Aorta (tissue), 5 donors: ENCODE measurements around the gene DPF3. TPM values are rescaled to one million over a fixed set of nuclear protein-coding genes. Genes with fewer than 3 reads are reported as not detected.

Experiments
- ATAC-seq: fragments of 200-7000 bp; cut with Tn5 transposase; one replicate; pipeline ENCODE4 v1.9.1; 2022; ENCODE audit warnings: moderate library complexity; ENCODE audit not compliant: low FRiP score
- DNase-seq, 2 donors: peaks; one replicate each; pipeline ENCODE4 v3.0.0-alpha.2; 2020
- H3K27ac ChIP-seq, 2 donors: one replicate each; pipeline ENCODE4 v1.5.1; 2013; ENCODE audit warnings: low read length in 2 of 2, mild to moderate bottlenecking in 2 of 2, moderate library complexity in 2 of 2, control low read depth in 1 of 2, inconsistent platforms in 1 of 2, low read depth in 1 of 2
- H3K27me3 ChIP-seq, 2 donors: one replicate each; pipeline ENCODE4 v1.6.1; 2013; ENCODE audit warnings: control low read depth in 1 of 2, low read length in 1 of 2, mild to moderate bottlenecking in 1 of 2, moderate library complexity in 1 of 2; ENCODE audit not compliant: insufficient read depth in 2 of 2, control insufficient read depth in 1 of 2
- H3K36me3 ChIP-seq, 2 donors: one replicate each; pipeline ENCODE4 v1.6.1; 2013; ENCODE audit warnings: control low read depth in 1 of 2, low read length in 1 of 2, mild to moderate bottlenecking in 1 of 2; ENCODE audit not compliant: insufficient read depth in 2 of 2, control insufficient read depth in 1 of 2
- H3K4me1 ChIP-seq, 2 donors: one replicate each; pipeline ENCODE4 v1.6.1; 2013; ENCODE audit warnings: low read length in 2 of 2, control low read depth in 1 of 2, mild to moderate bottlenecking in 1 of 2, moderate library complexity in 1 of 2; ENCODE audit not compliant: insufficient read depth in 2 of 2, control insufficient read depth in 1 of 2
- H3K4me3 ChIP-seq, 2 donors: one replicate each; pipeline ENCODE4 v1.5.1; 2013; ENCODE audit warnings: low read length in 2 of 2, control low read depth in 1 of 2, mild to moderate bottlenecking in 1 of 2
- H3K9me3 ChIP-seq: one replicate; pipeline ENCODE4 v1.6.1; 2013; ENCODE audit warnings: mild to moderate bottlenecking, low read length; ENCODE audit not compliant: control insufficient read depth
- WGBS, 2 donors: extraction: QIAGEN DNeasy Blood & Tissue Kit; methylation state at CpG; one replicate each; pipeline ENCODE4 v1.1.7; 2013; 5-methylcytosine and 5-hydroxymethylcytosine counted together
- intact Hi-C, 2 donors: fragments of 100-400 bp; cut with DNase I; formaldehyde crosslinking; loops; one replicate each; pipeline versions ENCODE4 v1.14.2 to v1.15.0; 2022
- polyA plus RNA-seq, 2 donors: library from polyadenylated mRNA; stranded (reverse); fragments of 200-250 nt; gene quantifications; one replicate each; pipeline ENCODE4 v1.2.3, GENCODE V29; 2013
- total RNA-seq, 2 donors: library from RNA; stranded (reverse); fragmentation: NEBNext Ultra II Directional; extraction: Animal tissue kit (Norgen Biotek cat#: 25700); gene quantifications; one replicate each; pipeline ENCODE4 v1.2.1, GENCODE V29; 2021
- donor health status: healthy with polysubstance abuse.
- donor health status: Bipolar disorder and iron deficiency.
- donor health status: DM: no; HTN: no; CAD: no.
- donor health status: DM: no; HTN: no; CAD: no.
- donor health status: DM: yes; HTN: yes; CAD: no.

DPF3 gene
- total and polyA plus RNA-seq, 4 donors: 0.15 to 2.2 (median 0.70) TPM

DNA sequence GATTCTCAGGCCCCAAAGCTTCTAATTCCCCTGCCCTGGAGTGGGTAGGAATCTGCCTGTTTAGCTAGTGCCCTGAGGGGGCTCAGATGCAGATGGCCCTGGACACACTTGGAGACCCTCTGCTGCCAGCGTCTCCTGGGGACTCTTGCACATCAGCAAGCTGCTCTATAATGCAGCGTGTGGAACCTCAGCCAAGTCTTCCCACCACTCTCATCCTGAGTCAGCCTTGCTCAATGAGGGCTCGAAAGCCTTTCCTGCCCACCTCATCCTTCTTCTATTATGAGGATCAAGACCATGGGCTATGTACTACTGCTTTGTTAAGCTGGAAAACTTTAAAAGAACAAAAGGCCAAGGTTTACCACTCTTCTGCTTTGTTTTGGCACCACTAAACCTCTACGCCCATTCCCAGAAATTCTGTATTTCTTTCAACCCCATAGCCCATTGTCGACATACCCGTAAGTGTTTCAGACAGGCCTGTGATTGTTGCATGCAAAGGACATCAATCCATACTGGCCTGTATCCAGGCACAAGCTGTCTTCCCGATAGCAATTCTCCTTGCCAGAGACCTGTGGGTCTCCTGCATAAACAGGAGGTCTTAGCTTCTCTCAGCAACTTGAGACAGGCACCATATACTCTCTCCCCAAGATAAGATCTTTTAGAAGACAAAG is 246.9 kb downstream of the DPF3 start:
- Histone ChIP-seq H3K27me3 (no peaks in the 10 kb centered on the region), H3K27ac (no peak overlapping the region), H3K9me3 (no peaks in the 10 kb centered on the region), H3K4me1 (no peaks in the 10 kb centered on the region), H3K4me3 (no peak overlapping the region), H3K36me3 (no peaks in the 10 kb centered on the region)
- ATAC-seq (no peak), DNase-seq (no peak)
- WGBS, 2 donors: 80 to 88% methylated on average over 7 of the region's 7 CpGs
- intact Hi-C loops: no loop called here

DNA sequence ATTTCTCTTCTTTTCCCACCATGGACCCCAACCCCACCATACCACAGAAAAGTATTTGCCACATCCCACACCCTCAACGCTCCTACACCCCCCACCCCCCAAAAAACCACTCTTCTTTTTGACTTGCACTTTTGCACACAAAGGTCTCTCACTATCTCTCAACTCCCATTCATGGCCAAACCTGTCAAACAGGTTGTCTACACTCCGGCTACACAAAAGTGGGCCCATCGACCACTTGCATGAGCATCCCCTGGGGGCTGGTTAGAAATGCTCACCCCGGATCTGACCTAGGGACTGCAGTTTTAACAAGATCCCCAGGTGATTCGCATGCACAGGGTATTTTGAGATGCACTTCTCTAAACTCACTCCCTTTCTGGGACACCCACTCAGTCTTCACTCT is 248.2 kb downstream of the DPF3 start:
- DNase-seq (no peak), ATAC-seq (no peak)
- Histone ChIP-seq H3K4me3 (no peak overlapping the region), H3K4me1 (no peaks in the 10 kb centered on the region), H3K36me3 (no peaks in the 10 kb centered on the region), H3K9me3 (no peaks in the 10 kb centered on the region), H3K27me3 (no peaks in the 10 kb centered on the region), H3K27ac (no peak overlapping the region)
- WGBS, 2 donors: 82 to 89% methylated on average over 5 of the region's 5 CpGs
- intact Hi-C loops: no loop called here

DNA sequence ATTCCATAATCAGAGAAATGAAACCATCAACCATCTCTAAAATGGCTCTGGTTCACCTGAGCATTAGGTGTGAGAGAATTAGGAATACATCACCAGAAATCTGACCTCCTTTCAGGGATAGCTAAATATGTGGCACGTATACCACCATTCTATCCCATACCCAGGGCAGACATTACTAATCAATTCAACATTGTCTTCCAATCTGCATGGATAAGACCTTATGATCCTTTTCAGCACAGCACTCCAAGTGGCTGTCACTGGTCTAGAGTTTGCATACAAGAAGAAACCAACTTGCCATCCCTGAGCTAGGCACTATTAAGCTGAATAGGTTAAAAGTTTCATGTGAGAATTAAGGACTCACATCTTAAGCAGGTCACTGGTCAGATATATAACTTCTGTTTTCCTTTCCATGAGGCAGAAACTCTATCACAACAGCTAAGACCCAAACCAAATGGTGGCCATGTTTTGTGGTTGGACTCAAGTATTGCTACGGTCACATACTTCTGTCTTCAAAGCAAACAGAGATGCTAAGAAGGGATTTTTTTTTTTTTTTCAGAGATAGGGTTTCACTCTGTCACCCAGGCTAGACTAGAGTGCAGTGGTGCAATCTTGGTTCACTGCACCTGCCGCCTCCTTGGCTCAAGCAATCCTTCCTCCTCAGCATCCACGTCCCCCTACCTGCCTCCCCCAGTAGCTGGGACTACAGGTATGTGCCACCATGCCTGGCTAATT is 249.0 kb downstream of the DPF3 start:
- ATAC-seq (no peak), DNase-seq (no peak)
- H3K36me3 ChIP-seq: no peaks in the 10 kb centered on the region
- no peak overlapping the region for H3K27ac ChIP-seq
- 95 to 97% methylated on average over 4 of the region's 4 CpGs for WGBS, 2 donors
- intact Hi-C loops: no loop called here
- H3K4me1 ChIP-seq: no peaks in the 10 kb centered on the region
- no peak overlapping the region for H3K4me3 ChIP-seq
- H3K9me3 ChIP-seq: no peaks in the 10 kb centered on the region
- no peaks in the 10 kb centered on the region for H3K27me3 ChIP-seq

DNA sequence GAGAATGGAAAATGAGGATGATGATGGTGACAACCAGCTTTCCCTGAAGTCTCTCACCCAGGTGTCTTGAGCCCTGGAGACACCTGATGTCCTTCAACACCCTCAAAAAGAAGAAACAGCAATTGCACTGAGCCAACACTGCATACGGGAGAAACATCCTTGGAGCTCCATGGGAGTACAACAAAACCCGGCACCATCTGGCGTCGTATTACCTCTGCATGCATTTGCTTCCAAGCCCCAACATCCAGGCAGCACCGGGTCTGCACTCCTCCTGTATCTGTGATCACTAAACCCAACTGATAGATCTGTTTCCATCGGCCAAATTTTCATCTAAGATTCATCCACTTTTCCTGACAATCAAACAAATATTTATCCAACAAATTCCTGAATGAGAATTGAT is 249.9 kb downstream of the DPF3 start:
- H3K27me3 ChIP-seq: no peaks in the 10 kb centered on the region
- WGBS, 2 donors: 76 to 84% methylated on average over 6 of the region's 6 CpGs
- ATAC-seq (no peak), DNase-seq (no peak)
- no peaks in the 10 kb centered on the region for H3K36me3 ChIP-seq
- no peak overlapping the region for H3K27ac ChIP-seq
- H3K9me3 ChIP-seq: peaks cover 2% of the 10 kb centered on the region
- intact Hi-C loops: no loop called here
- H3K4me1 ChIP-seq: no peaks in the 10 kb centered on the region
- H3K4me3 ChIP-seq: no peak overlapping the region

DNA sequence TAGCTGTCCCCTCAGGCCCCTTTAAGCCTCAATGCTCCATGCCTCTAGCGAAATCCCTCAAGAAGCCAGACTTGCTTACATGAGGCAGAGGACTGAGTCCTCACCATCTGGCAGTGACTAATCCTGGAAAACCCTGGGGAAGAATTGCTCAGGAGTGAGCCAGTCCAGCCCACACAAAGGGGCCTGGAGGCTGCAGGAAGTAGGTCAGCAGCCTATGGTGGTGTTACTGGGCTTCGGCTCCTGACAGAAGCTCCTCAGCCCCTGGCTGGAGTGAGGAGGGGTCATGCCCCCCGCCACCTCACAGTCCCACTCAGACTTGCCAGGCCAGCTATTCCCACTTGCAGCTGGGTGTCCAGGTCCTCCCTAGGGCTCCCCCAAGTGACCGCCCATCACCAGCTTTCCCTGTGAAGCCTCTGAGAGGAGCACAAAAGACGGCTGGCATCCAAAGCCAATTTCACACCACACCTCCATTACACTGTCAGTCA is 250.5 kb downstream of the DPF3 start:
- Histone ChIP-seq H3K4me1 (no peaks in the 10 kb centered on the region), H3K4me3 (no peak overlapping the region), H3K27me3 (no peaks in the 10 kb centered on the region), H3K27ac (no peak overlapping the region), H3K36me3 (no peaks in the 10 kb centered on the region), H3K9me3 (peaks cover 2% of the 10 kb centered on the region)
- intact Hi-C loops: no loop called here
- WGBS, 2 donors: 32 to 35% methylated on average over 5 of the region's 5 CpGs
- DNase-seq: peak in 1 of 2 donors; percentile 58
- peak; percentile 62 for ATAC-seq

DNA sequence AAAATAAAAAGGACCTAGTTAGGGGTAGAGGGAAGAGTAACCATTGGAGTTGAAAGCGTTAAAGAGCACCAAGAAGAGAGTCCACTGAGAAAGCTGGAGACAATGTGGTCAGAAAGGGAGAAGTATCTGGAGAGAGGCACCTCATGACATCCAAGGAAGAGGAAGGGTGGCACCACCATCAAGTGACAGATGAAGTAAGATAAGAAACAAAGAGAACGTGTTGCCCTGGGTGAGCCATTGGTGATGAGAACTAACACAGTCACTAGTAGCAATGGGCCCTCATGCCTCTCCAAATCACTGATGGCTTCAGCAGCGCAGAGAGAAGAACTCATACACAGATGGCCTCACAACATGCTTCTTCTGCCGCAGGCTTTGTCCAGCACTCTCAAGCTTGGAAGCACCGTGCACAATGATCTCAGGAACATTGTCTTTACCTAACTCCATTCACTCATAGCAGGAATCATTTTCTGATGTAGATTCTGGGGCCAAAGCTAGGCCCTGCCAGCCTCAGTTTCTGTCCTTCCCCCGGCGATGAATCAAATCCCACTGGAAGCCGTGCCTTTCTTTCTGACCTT is 252.9 kb downstream of the DPF3 start:
- Histone ChIP-seq H3K4me1 (no peaks in the 10 kb centered on the region), H3K27me3 (no peaks in the 10 kb centered on the region), H3K27ac (no peak overlapping the region), H3K9me3 (peaks cover 6% of the 10 kb centered on the region), H3K4me3 (no peak overlapping the region), H3K36me3 (no peaks in the 10 kb centered on the region)
- 94 to 95% methylated on average over 8 of the region's 8 CpGs for WGBS, 2 donors
- intact Hi-C loops: no loop called here
- no peak for DNase-seq
- no peak for ATAC-seq

DNA sequence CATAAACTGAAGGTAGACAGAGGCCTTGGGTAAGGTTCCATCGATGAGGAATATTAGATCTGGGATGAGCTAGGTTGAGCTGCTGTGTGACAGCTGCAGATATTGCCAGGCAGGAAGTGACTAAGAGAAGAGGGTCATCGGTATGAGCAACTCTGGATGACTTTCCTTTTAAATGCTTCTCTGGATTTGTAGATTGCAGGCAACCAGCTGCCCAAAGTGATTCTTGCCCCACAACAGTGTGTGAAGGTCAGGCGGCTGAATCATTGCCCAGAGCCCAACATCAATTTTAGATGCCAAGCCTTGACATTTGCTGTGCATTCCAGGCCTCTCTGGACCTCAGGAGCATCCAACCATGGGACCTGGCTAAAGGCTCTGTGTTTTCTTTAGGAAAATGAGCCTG is 255.9 kb downstream of the DPF3 start:
- no peaks in the 10 kb centered on the region for H3K27me3 ChIP-seq
- DNase-seq: no peak
- H3K9me3 ChIP-seq: peaks cover 6% of the 10 kb centered on the region
- no peak overlapping the region for H3K27ac ChIP-seq
- H3K36me3 ChIP-seq: no peaks in the 10 kb centered on the region
- 77 to 79% methylated on average over 3 of the region's 3 CpGs for WGBS, 2 donors
- H3K4me3 ChIP-seq: no peak overlapping the region
- intact Hi-C loops: no loop called here
- ATAC-seq: no peak
- H3K4me1 ChIP-seq: no peaks in the 10 kb centered on the region

DNA sequence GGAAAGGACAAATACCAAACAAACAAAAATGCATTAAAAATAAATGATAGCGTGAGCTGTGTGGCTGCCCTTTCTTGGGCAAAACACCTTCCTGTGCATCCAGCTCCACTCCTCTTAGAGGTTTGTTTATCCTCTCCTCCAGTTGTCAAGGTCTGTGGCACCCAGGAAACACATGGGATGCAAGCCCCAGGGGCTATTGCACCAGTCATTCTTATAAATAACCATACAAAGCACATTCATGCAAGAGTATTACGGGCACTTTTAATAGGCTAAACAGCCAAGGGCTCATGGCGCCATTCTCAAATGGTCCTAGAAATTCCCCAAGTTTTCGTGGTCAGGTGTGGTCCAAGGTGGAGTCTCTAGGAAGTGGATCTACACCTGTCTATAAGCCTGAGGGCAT is 257.0 kb downstream of the DPF3 start:
- no peak for DNase-seq
- Histone ChIP-seq H3K4me3 (no peak overlapping the region), H3K4me1 (no peaks in the 10 kb centered on the region), H3K36me3 (no peaks in the 10 kb centered on the region), H3K27me3 (no peaks in the 10 kb centered on the region), H3K9me3 (peaks cover 6% of the 10 kb centered on the region), H3K27ac (no peak overlapping the region)
- ATAC-seq: no peak
- WGBS, 2 donors: 91 to 93% methylated on average over 4 of the region's 4 CpGs
- intact Hi-C loops: no loop called here

DNA sequence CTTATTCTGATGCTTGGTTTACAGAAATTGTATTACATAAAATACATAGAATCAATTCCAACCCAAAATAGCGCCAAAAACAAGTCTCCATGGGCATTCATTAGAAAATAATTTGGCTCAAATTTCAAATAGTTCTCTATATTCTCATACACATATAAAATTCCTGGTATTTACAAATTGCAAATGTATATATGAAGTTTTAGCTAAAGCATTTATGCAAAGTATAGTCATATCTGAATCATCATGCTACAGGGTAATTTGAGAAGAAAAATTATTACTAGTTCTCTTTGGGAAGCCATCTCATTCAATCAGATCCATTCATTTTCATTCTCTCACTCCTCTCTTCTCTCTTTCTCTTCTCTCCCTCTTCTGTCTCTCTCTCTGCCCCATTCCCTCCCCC is 257.8 kb downstream of the DPF3 start:
- WGBS, 2 donors: 77 to 85% methylated on average over 1 of the region's 1 CpG
- Histone ChIP-seq H3K27me3 (no peaks in the 10 kb centered on the region), H3K27ac (no peak overlapping the region), H3K36me3 (no peaks in the 10 kb centered on the region), H3K4me1 (no peaks in the 10 kb centered on the region), H3K4me3 (no peak overlapping the region), H3K9me3 (peaks cover 6% of the 10 kb centered on the region)
- intact Hi-C loops: no loop called here
- DNase-seq: no peak
- no peak for ATAC-seq
